Measurements from ENCODE around the gene ALDH16A1.

The ALDH16A1 gene

GRCh38 chr19:49514151-49514550 is 61.1 kb downstream of the ALDH16A1 start:
- no peak for DNase-seq (ENCODE audit: low read depth)
- H3K4me3 ChIP-seq (ENCODE audit: low read depth, low read length), result no peak overlapping the region
- no peak for TF ChIP-seq CTCF (IDR thresholded peaks at IDR 0.05; ENCODE audit: insufficient read depth, low read depth, low read length, missing control alignments)

- H3K4me3 ChIP-seq (ENCODE audit: low read depth, low read length), result no peak overlapping the region
- no peak for DNase-seq (ENCODE audit: low read depth)
- TF ChIP-seq CTCF (IDR thresholded peaks at IDR 0.05; ENCODE audit: insufficient read depth, low read depth, low read length, missing control alignments), result no peak
These were observed 62.7 kb downstream of the ALDH16A1 start for GRCh38 chr19:49515767-49516166.

GRCh38 chr19:49518033-49518432 is 65.0 kb downstream of the ALDH16A1 start:
- H3K4me3 ChIP-seq (ENCODE audit: low read depth, low read length), result no peak overlapping the region
- DNase-seq (ENCODE audit: low read depth), result no peak
- TF ChIP-seq CTCF (IDR thresholded peaks at IDR 0.05; ENCODE audit: insufficient read depth, low read depth, low read length, missing control alignments), result no peak
